ENCODE measurements around the gene PTPN20.

Gene PTPN20

DNA sequence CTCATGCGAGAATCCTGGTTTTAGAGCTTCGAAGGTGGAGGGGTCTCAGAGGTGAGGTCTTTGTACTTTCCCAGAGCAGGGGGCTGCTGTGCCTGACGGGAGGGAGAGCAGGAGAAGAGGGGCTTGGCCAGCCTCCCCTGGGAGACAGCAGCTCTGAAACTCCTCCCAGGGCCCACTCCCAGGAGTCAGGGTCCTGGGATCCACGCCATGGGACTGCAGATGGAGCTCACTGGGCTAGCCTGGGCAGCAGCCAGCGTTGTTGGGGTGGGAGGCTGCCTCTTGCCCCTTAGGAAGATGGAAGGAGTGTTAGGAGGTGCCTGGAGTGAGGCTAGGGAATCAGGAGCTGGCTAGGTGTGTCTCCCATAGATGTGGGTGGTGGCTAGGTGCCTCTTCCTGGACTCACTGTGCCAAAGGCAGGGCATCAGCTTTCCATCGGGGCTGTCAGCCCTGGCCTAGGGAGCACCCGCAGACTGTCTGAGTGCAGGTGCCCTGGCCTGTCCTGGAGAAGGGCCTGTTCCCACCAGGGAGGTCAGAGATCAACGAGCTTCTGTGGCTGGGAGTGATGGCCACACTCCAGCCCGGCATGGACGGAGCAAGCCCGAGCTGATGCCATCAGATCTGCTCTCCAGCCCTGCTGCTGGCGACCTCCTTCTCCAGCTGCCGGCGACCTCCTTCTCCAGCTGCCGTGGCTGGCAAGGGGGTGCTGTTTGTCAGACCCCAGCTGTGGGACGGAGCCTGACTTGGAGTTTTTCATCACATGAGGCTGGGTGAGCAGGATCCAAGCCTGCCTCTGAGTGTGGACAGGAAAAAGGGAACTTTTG, 111.3 kb downstream of the PTPN20 start:
- no peak overlapping the region for H3K27ac Mint-ChIP-seq
- no peaks in the 10 kb centered on the region for H3K36me3 Mint-ChIP-seq
- H3K27me3 Mint-ChIP-seq = peaks cover 7 to 8% of the 10 kb centered on the region in 2 donors
- no peaks in the 10 kb centered on the region for H3K4me1 Mint-ChIP-seq
- H3K9me3 Mint-ChIP-seq = no peaks in the 10 kb centered on the region
- no peak for DNase-seq
- H3K4me3 Mint-ChIP-seq = no peak overlapping the region
- no peak for ATAC-seq (replicated peaks)

DNA sequence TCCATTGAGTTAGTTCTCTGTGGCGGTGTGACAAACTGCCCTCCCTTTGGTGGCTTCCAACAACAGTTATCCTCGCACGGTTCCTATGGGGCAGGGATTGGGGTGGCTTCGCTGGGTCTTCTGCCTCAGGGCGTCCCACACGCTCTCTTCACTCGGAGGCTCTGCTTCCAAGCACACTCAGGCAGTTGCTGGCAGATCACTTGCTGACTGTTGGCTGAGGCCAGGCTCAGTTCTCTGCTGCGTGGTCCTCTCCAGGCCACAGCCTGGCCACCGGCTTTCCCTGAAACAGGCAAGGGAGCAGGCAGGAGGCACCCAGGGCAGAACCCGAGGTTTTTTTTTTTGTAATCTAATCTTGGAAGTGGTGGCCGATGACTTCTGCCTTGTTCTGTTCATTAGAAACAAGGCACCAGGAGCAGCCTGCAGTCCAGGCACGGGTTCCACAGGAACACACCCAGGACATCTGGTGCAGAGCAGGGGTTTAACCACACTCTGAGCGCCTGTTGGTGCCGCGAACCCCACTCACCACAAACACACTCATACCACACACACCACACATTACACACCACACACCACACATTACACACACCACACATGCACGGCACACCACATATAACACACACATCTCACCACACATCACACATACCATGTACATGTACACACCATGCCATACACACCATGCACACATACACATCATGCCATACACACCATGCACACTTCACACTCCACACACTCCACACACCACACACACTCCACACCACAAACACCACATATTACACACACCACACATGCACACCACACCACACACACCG, 112.2 kb downstream of the PTPN20 start:
- no peak for ATAC-seq (replicated peaks)
- DNase-seq = no peak
- Mint-ChIP-seq H3K4me3 (no peak overlapping the region), H3K27ac (no peak overlapping the region), H3K27me3 (peaks cover 7 to 8% of the 10 kb centered on the region in 2 donors), H3K36me3 (no peaks in the 10 kb centered on the region), H3K9me3 (no peaks in the 10 kb centered on the region), H3K4me1 (no peaks in the 10 kb centered on the region)

- peaks cover 7 to 8% of the 10 kb centered on the region in 2 donors for H3K27me3 Mint-ChIP-seq
- no peaks in the 10 kb centered on the region for H3K9me3 Mint-ChIP-seq
- no peaks in the 10 kb centered on the region for H3K4me1 Mint-ChIP-seq
- DNase-seq (no peak), ATAC-seq (replicated peaks) (no peak)
- no peaks in the 10 kb centered on the region for H3K36me3 Mint-ChIP-seq
- no peak overlapping the region for H3K4me3 Mint-ChIP-seq
- H3K27ac Mint-ChIP-seq = no peak overlapping the region
Measured at GRCh38 chr10:47024046-47024322, 112.8 kb downstream of the PTPN20 start.

- H3K9me3 Mint-ChIP-seq = no peaks in the 10 kb centered on the region
Measured at GRCh38 chr10:47024399-47025252, 113.4 kb downstream of the PTPN20 start.

GRCh38 chr10:47025253-47025539, 114.0 kb downstream of the PTPN20 start:
- Mint-ChIP-seq H3K36me3 (no peaks in the 10 kb centered on the region), H3K27ac (no peak overlapping the region), H3K4me3 (no peak overlapping the region), H3K27me3 (peaks cover 7 to 8% of the 10 kb centered on the region in 2 donors), H3K9me3 (no peaks in the 10 kb centered on the region), H3K4me1 (no peaks in the 10 kb centered on the region)
- DNase-seq = no peak
- ATAC-seq (replicated peaks) = peak in 1 of 2 donors; percentile 7

More at GRCh38 chr10:47024399-47025252, 113.4 kb downstream of the PTPN20 start:
- peak; percentile 43 for DNase-seq
- no peak overlapping the region for H3K27ac Mint-ChIP-seq
- peak; percentile 91 to 95 for ATAC-seq (replicated peaks)
- peaks cover 7 to 8% of the 10 kb centered on the region in 2 donors for H3K27me3 Mint-ChIP-seq
- no peak overlapping the region for H3K4me3 Mint-ChIP-seq
- no peaks in the 10 kb centered on the region for H3K4me1 Mint-ChIP-seq
- no peaks in the 10 kb centered on the region for H3K36me3 Mint-ChIP-seq

- no peaks in the 10 kb centered on the region for H3K9me3 Mint-ChIP-seq
- H3K4me3 Mint-ChIP-seq = no peak overlapping the region
- H3K27me3 Mint-ChIP-seq = peaks cover 7 to 8% of the 10 kb centered on the region in 2 donors
- H3K4me1 Mint-ChIP-seq = no peaks in the 10 kb centered on the region
- H3K27ac Mint-ChIP-seq = no peak overlapping the region
- no peak for DNase-seq
- ATAC-seq (replicated peaks) = no peak
- no peaks in the 10 kb centered on the region for H3K36me3 Mint-ChIP-seq
Measured at GRCh38 chr10:47025540-47026300, 114.5 kb downstream of the PTPN20 start.

DNA sequence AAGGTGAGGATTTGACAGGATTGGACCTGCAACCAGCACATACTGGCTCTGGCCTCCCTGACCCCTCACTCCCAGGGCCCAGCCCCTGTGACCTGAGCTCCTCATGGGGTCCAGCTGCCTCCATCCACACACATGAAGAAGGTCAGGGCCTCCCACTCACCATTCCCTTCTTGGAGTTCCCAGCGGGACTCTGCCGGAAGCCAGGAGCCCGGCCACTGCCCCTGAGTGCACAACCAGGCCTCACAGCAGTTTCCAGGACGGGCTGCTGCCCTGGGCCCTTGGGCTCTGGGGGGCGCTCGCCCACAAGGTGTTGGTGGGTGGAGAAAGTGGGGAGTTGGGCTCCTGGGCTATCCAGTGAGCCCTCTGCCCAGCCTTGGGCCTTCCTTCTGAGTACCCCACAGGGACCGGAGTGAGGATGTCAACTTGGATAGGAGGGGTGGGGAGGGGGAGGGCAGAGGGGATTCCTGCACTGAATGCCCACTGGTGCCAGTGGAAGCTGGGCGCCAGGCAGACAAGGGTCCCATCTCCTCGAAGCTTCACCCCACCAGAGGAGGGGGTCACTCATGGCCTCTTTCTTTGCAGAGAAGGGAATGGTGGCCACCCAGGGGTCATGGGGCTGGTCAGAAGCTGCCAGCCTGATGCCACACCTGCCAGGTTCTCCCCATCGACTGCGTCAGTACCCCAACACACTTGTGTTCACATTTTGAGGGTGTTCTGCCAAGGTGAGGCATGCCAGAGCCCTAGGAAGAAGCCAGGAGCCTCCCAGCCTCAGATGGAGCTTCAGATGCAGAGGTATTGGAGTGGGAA, 115.3 kb downstream of the PTPN20 start:
- H3K27ac Mint-ChIP-seq = no peak overlapping the region
- H3K9me3 Mint-ChIP-seq = no peaks in the 10 kb centered on the region
- DNase-seq (no peak), ATAC-seq (replicated peaks) (no peak)
- H3K4me1 Mint-ChIP-seq = no peaks in the 10 kb centered on the region
- H3K27me3 Mint-ChIP-seq = peaks cover 8 to 13% of the 10 kb centered on the region in 2 donors
- H3K4me3 Mint-ChIP-seq = no peak overlapping the region
- no peaks in the 10 kb centered on the region for H3K36me3 Mint-ChIP-seq

DNA sequence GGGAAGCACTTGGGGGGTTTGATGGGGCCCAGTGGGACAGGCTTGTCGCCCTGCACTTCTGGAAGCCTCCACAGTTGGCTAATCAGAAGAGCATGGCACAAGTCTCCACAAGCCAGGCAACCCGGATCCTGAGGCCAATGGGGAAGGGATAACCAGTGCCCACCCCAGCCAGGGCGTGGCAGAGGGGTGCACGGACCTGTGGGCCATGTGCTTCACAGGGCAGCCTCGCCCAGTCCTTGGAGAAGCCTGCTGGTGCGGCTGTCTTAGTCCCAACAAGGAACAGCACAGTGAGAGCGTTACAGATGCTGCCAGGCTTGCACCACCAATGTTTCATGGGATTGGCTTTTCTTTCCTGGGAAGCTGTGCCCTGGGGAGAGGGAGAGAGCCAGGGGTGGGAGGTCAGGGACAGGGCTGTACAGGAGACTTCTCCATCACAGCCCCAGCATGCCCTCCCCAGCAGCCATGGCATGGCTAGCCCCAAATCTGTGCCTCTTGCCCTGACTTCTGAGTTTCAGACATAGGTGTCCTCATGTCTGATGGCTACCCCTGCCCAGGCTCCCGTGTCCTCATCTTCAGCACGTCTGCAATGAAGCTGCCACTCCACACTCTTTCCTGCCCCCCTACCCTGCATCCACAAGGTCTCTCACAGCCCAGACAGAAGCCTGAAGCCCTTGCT, 116.0 kb downstream of the PTPN20 start:
- ATAC-seq (replicated peaks) = no peak
- H3K9me3 Mint-ChIP-seq = no peaks in the 10 kb centered on the region
- peaks cover 8 to 13% of the 10 kb centered on the region in 2 donors for H3K27me3 Mint-ChIP-seq
- H3K4me3 Mint-ChIP-seq = no peak overlapping the region
- DNase-seq = no peak
- H3K36me3 Mint-ChIP-seq = no peaks in the 10 kb centered on the region
- H3K27ac Mint-ChIP-seq = no peak overlapping the region
- H3K4me1 Mint-ChIP-seq = no peaks in the 10 kb centered on the region

- H3K36me3 Mint-ChIP-seq = no peaks in the 10 kb centered on the region
- DNase-seq (no peak), ATAC-seq (replicated peaks) (no peak)
- H3K9me3 Mint-ChIP-seq = no peaks in the 10 kb centered on the region
- H3K27ac Mint-ChIP-seq = no peak overlapping the region
- H3K27me3 Mint-ChIP-seq = peaks cover 8 to 13% of the 10 kb centered on the region in 2 donors
- H3K4me3 Mint-ChIP-seq = no peak overlapping the region
- H3K4me1 Mint-ChIP-seq = no peaks in the 10 kb centered on the region
Measured at GRCh38 chr10:47027784-47028260, 116.6 kb downstream of the PTPN20 start.

DNA sequence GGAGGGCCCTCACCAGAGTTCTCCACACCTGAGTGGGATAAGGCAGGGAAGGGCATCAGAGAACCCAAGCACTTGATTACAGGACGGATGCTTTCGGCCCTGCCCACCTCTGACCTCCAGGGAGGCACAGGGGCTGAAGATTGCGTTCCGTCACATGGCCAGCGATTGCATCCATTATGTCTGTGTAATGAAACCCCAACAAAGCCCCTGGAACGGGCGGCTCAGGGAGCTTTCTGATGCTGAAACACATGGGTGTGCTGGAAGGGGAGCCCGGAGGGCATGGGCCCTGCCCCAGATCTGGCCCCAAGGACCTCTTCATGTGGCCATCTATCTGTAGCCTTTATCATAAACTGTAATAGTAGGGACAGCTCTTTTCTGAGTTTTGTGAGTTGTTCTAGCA, 117.2 kb downstream of the PTPN20 start:
- Mint-ChIP-seq H3K27me3 (peaks cover 7 to 13% of the 10 kb centered on the region in 2 donors), H3K4me1 (no peaks in the 10 kb centered on the region), H3K27ac (no peak overlapping the region), H3K4me3 (no peak overlapping the region), H3K36me3 (no peaks in the 10 kb centered on the region), H3K9me3 (no peaks in the 10 kb centered on the region)
- DNase-seq = no peak
- no peak for ATAC-seq (replicated peaks)

DNA sequence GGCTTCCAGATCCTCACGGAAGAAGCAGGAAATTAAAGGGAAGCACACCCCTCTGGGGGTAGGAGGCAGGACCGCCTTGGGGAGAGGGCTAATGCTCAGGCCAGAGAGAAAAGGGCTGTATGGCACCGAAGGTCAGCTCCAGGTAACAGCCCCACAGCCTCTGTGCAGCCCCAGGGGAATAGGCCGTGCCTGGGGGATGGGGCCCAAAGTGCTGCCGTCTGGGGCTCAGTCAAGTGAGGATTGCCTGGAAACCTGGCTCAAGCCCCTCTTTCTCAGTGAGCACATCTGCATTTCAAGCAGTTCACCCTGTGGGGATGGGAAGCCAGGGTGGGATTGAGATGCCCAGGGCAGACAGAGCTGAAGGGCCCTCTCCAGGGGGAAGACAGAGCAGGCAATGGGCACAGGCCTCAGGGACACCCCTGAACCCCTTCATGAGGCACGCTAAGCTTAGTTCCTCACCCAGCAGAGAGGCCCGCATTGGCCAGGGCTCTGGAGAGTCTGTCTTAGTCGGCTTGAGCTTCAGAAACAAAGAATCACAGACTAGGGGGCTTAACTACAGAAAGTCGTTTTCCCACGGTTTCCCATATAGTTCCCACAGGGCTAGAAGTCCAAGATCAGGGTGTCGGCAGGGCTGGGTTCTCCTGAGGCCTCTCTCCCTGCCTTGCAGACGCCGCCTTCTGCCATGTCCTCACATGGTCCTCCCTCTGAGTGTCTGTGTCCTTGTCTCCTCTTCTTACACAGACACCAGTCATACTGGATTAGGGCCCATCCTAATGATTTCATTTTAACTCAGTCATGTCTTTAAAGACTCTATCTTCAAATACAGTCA, 118.2 kb downstream of the PTPN20 start:
- DNase-seq (no peak), ATAC-seq (replicated peaks) (no peak)
- Mint-ChIP-seq H3K4me1 (no peaks in the 10 kb centered on the region), H3K9me3 (no peaks in the 10 kb centered on the region), H3K36me3 (no peaks in the 10 kb centered on the region), H3K4me3 (no peak overlapping the region), H3K27ac (no peak overlapping the region), H3K27me3 (peaks cover 0 to 11% of the 10 kb centered on the region in 2 donors)

DNA sequence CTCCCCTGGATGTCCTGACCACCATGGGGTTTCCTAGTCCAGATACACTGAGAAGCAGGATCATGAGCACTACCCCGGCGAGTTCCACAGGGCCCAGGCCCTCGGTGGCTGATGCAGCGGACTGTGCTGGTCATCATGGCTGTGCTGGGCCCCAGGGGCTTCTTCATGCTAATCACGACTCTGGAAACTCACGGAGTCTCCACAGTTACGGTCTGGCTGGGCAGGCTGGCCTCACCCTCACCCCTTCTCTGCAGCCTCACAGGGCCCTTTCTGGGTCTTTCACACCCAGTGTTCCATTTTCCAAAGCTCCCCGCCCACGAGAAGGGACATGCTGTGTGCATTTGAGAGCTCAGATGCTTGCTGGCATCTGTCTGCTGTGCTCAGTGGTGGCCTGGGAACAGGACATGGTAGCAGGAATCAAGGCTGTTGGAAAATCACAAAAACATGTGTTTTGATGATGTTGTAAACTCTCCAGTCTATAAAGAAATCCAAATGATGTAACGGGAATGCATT, 119.0 kb downstream of the PTPN20 start:
- no peaks in the 10 kb centered on the region for H3K9me3 Mint-ChIP-seq
- no peak overlapping the region for H3K27ac Mint-ChIP-seq
- peaks cover 0 to 11% of the 10 kb centered on the region in 2 donors for H3K27me3 Mint-ChIP-seq
- no peak overlapping the region for H3K4me3 Mint-ChIP-seq
- no peaks in the 10 kb centered on the region for H3K36me3 Mint-ChIP-seq
- no peak for ATAC-seq (replicated peaks)
- no peak for DNase-seq
- no peaks in the 10 kb centered on the region for H3K4me1 Mint-ChIP-seq

Data from stimulated activated naive B cell treated with anti-CD40 and anti-IgM and Interleukin-4, amounts not matched to agents 10 μg/mL and 1 μg/mL and 100 μg/mL, for 72 hours (primary cell).